HK-2 (cell line): ENCODE data around the gene KMT2E.

Source experiments
- DNase-seq: peaks from one replicate; pipeline ENCODE4 v3.0.0-alpha.2; 2018; ENCODE audit not compliant: unreplicated experiment

The KMT2E gene

GRCh38 chr7:105130048-105130447, 116.0 kb downstream of the KMT2E start:
- DNase-seq: no peak

- no peak for DNase-seq
Measured at GRCh38 chr7:105130580-105130979, 116.6 kb downstream of the KMT2E start.

- no peak for DNase-seq
Measured at GRCh38 chr7:105131033-105131656, 117.1 kb downstream of the KMT2E start.

- DNase-seq: no peak
Measured at GRCh38 chr7:105131890-105132289, 117.9 kb downstream of the KMT2E start.

GRCh38 chr7:105132335-105132734, 118.3 kb downstream of the KMT2E start:
- no peak for DNase-seq

GRCh38 chr7:105132835-105133234, 118.8 kb downstream of the KMT2E start:
- DNase-seq: no peak

- DNase-seq: no peak
Measured at GRCh38 chr7:105133358-105133757, 119.4 kb downstream of the KMT2E start.

GRCh38 chr7:105133986-105134655, 120.1 kb downstream of the KMT2E start:
- DNase-seq: no peak

- DNase-seq: no peak
Measured at GRCh38 chr7:105136221-105136620, 122.2 kb downstream of the KMT2E start.

GRCh38 chr7:105137898-105138297, 123.9 kb downstream of the KMT2E start:
- no peak for DNase-seq

- DNase-seq: no peak
Measured at GRCh38 chr7:105139381-105139780, 125.4 kb downstream of the KMT2E start.

GRCh38 chr7:105141068-105141467, 127.1 kb downstream of the KMT2E start:
- no peak for DNase-seq

- DNase-seq: no peak
Measured at GRCh38 chr7:105149827-105150226, 135.8 kb downstream of the KMT2E start.

- DNase-seq: no peak
Measured at GRCh38 chr7:105151152-105151551, 137.1 kb downstream of the KMT2E start.

GRCh38 chr7:105153531-105153930, 139.5 kb downstream of the KMT2E start:
- no peak for DNase-seq

- no peak for DNase-seq
Measured at GRCh38 chr7:105154084-105154483, 140.1 kb downstream of the KMT2E start.

- DNase-seq: no peak
Measured at GRCh38 chr7:105156731-105157130, 142.7 kb downstream of the KMT2E start.

- no peak for DNase-seq
Measured at GRCh38 chr7:105157278-105157677, 143.3 kb downstream of the KMT2E start.

- DNase-seq: no peak
Measured at GRCh38 chr7:105161366-105161765, 147.4 kb downstream of the KMT2E start.
